Esophagus squamous epithelium (tissue), 5 donors: ENCODE data around the gene ITIH1. TPM values are rescaled to one million over a fixed set of nuclear protein-coding genes. Genes with fewer than 3 reads are reported as not detected.

ENCODE experiments used
- DNase-seq: peaks from one replicate; lab custom pipeline; 2025; lab: John Stamatoyannopoulos, UW
- H3K27ac ChIP-seq, 4 donors: fragments of 200-600 bp; sonication (generic); one replicate each; pipeline ENCODE4 v1.5.1; 2016 to 2019; ENCODE audit warnings: mild to moderate bottlenecking in 1 of 4
- H3K27me3 ChIP-seq, 4 donors: fragments of 200-600 bp; sonication (generic); 1 replicate in 3 of 4; 2 replicates in 1 of 4; pipeline versions ENCODE4 v1.5.1 to v1.6.0; 2017 to 2021; ENCODE audit warnings: antibody characterized with exemption in 1 of 4
- H3K36me3 ChIP-seq, 3 donors: fragments of 200-600 bp; sonication (generic); one replicate each; pipeline ENCODE4 v1.5.1; 2016 to 2019
- H3K4me1 ChIP-seq, 3 donors: fragments of 200-600 bp; sonication (generic); one replicate each; pipeline ENCODE4 v1.5.1; 2017 to 2019
- H3K4me3 ChIP-seq, 4 donors: fragments of 200-600 bp; sonication (generic); 1 replicate in 3 of 4; 2 replicates in 1 of 4; pipeline ENCODE4 v1.5.1; 2016 to 2019; ENCODE audit warnings: mild to moderate bottlenecking in 2 of 4, moderate library complexity in 1 of 4
- H3K9me3 ChIP-seq, 3 donors: fragments of 200-600 bp; sonication (generic); one replicate each; pipeline ENCODE4 v1.5.1; 2016 to 2019
- CTCF ChIP-seq, 6 experiments: fragments of 450-650 bp in 4 of 6; fragments of 200-600 bp in 2 of 6; sonication (generic) in 2 of 6; IDR thresholded peaks; one replicate each; pipeline ENCODE4 v1.5.1; 2016 to 2019; ENCODE audit warnings: antibody characterized with exemption in 6 of 6, mild to moderate bottlenecking in 4 of 6, moderate library complexity in 4 of 6
- POLR2A ChIP-seq, 4 donors: fragments of 450-650 bp; IDR thresholded peaks; one replicate each; pipeline ENCODE4 v1.6.1; 2017; ENCODE audit warnings: antibody characterized with exemption in 4 of 4, mild to moderate bottlenecking in 4 of 4, moderate library complexity in 3 of 4
- whole genome bisulfite sequencing, 2 donors: methylation state at CpG; one replicate each; pipeline ENCODE4 v1.1.5; 2018; 5-methylcytosine and 5-hydroxymethylcytosine counted together
- intact Hi-C: fragments of 100-400 bp; cut with DNase I; formaldehyde crosslinking; loops from one replicate; pipeline ENCODE4 v1.15.0; 2022
- total RNA-seq, 4 donors: library from RNA; depleted of rRNA; stranded (reverse); fragments of >200 nt; gene quantifications; one replicate each; pipeline ENCODE4 v1.1.0, GENCODE V29; 2016
- donor health status: DM: yes; HTN: yes; CAD: no.

The ITIH1 gene
- total RNA-seq, 4 donors from 2014 or later, result not detected

GRCh38 chr3:52784021-52784621 lies 6.7 kb downstream of the ITIH1 start:
- H3K9me3 ChIP-seq, result no peaks in the 10 kb centered on the region
- 79 to 80% methylated on average over 11 to 16 of the region's 18 CpGs for WGBS, 2 donors
- DNase-seq, result no peak
- no peak for TF ChIP-seq POLR2A (IDR thresholded peaks at IDR 0.05)
- no peak for TF ChIP-seq CTCF (IDR thresholded peaks at IDR 0.05)
- peaks cover 0 to 17% (median 0%) of the 10 kb centered on the region in 4 donors for H3K27me3 ChIP-seq
- intact Hi-C loops, result no loop called here
- no peaks in the 10 kb centered on the region for H3K36me3 ChIP-seq
- H3K4me1 ChIP-seq, result no peaks in the 10 kb centered on the region
- H3K4me3 ChIP-seq, result no peak overlapping the region
- no peak overlapping the region for H3K27ac ChIP-seq

DNA sequence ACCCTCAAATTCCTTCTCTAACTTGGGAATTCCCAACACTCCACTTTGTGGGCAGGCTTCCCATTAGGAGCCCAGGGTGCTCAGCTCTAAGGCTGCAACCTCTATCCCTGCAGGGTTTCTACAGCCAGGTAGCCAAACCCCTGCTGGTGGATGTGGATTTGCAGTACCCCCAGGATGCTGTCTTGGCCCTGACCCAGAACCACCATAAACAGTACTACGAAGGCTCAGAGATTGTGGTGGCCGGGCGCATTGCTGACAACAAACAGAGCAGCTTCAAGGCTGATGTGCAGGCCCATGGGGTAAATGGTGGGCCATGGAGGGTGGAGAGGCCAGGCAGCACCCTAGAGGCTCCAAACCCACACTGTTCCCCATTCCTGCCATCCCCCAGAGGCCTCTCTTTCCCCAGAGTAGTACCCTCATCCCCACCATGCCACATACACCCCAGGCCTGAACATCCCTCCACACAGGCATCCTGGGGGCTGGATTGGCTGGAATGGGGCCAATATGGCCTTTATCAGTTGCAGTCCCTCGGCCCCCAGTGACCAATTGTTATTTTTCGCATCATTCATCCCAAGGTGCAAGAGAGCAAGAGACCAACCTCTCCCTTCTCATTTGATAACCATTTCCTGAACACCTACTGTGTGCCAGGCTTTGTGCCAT lies 7.7 kb downstream of the ITIH1 start:
- Histone ChIP-seq H3K9me3 (no peaks in the 10 kb centered on the region), H3K4me3 (no peak overlapping the region), H3K36me3 (no peaks in the 10 kb centered on the region), H3K4me1 (no peaks in the 10 kb centered on the region), H3K27ac (no peak overlapping the region), H3K27me3 (peaks cover 0 to 12% (median 0%) of the 10 kb centered on the region in 4 donors)
- no peak for DNase-seq
- intact Hi-C loops, result no loop called here
- TF ChIP-seq CTCF (IDR thresholded peaks at IDR 0.05) (no peak), POLR2A (IDR thresholded peaks at IDR 0.05) (no peak)
- 88 to 90% methylated on average over 2 of the region's 5 CpGs for WGBS, 2 donors

GRCh38 chr3:52786330-52787215 lies 9.2 kb downstream of the ITIH1 start:
- no peak for DNase-seq
- 80 to 86% methylated on average over 15 to 16 of the region's 19 CpGs for WGBS, 2 donors
- no peak overlapping the region for H3K4me3 ChIP-seq
- intact Hi-C loops, result no loop called here
- TF ChIP-seq CTCF (IDR thresholded peaks at IDR 0.05) (no peak), POLR2A (IDR thresholded peaks at IDR 0.05) (no peak)
- no peak overlapping the region for H3K27ac ChIP-seq
- H3K27me3 ChIP-seq, result peaks cover 0 to 12% (median 0%) of the 10 kb centered on the region in 4 donors
- no peaks in the 10 kb centered on the region for H3K9me3 ChIP-seq
- no peaks in the 10 kb centered on the region for H3K36me3 ChIP-seq
- no peaks in the 10 kb centered on the region for H3K4me1 ChIP-seq

- Histone ChIP-seq H3K4me3 (no peak overlapping the region), H3K27me3 (peaks cover 0 to 6% (median 0%) of the 10 kb centered on the region in 4 donors), H3K4me1 (no peaks in the 10 kb centered on the region), H3K9me3 (no peaks in the 10 kb centered on the region), H3K27ac (peak overlapping the region in 1 of 4 donors; percentile 34), H3K36me3 (no peaks in the 10 kb centered on the region)
- intact Hi-C loops, result no loop called here
- no peak for DNase-seq
- 75 to 93% methylated on average over 7 to 11 of the region's 11 CpGs for WGBS, 2 donors
- no peak for TF ChIP-seq POLR2A (IDR thresholded peaks at IDR 0.05)
- TF ChIP-seq CTCF (IDR thresholded peaks at IDR 0.05), result no peak
Measured at GRCh38 chr3:52787246-52787645, 9.8 kb downstream of the ITIH1 start.
